IPS-18c (cell line): ENCODE measurements around the gene GRN.

Experiments used
- H3K4me3 ChIP-seq: 2 replicates; pipeline ENCODE4 v1.7.0; 2013; ENCODE audit warnings: low read depth, mild to moderate bottlenecking, low read length, moderate library complexity; ENCODE audit not compliant: insufficient read depth
- H3K9me3 ChIP-seq: one replicate; pipeline ENCODE4 v1.6.1; 2013; ENCODE audit warnings: mild to moderate bottlenecking, low read length, moderate library complexity; ENCODE audit not compliant: control insufficient read depth, insufficient read depth

The GRN gene

DNA sequence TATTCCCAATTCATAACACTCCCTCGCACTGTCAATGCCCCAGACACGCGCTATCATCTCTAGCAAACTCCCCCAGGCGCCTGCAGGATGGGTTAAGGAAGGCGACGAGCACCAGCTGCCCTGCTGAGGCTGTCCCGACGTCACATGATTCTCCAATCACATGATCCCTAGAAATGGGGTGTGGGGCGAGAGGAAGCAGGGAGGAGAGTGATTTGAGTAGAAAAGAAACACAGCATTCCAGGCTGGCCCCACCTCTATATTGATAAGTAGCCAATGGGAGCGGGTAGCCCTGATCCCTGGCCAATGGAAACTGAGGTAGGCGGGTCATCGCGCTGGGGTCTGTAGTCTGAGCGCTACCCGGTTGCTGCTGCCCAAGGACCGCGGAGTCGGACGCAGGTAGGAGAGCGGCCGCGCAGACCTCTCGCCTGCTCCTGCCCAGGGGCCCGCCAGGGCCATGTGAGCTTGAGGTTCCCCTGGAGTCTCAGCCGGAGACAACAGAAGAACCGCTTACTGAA lies at the start of gene GRN:
GRN (plus strand) TSS at position 364 of the 515 bp plus-strand sequence. CDS start 3,863 bp downstream, outside the sequence.
- H3K9me3 ChIP-seq, result no peaks in the 10 kb centered on the region
- H3K4me3 ChIP-seq, result peak within 1 kb of the TSS; percentile 88

GRCh38 chr17:44297975-44298374 lies 47.1 kb upstream of the GRN start:
- H3K9me3 ChIP-seq, result peaks cover 2% of the 10 kb centered on the region
- H3K4me3 ChIP-seq, result no peak overlapping the region

GRCh38 chr17:44304651-44305050 lies 40.5 kb upstream of the GRN start:
- H3K9me3 ChIP-seq, result no peaks in the 10 kb centered on the region
- no peak overlapping the region for H3K4me3 ChIP-seq

GRCh38 chr17:44307387-44308186 lies 37.5 kb upstream of the GRN start:
- Histone ChIP-seq H3K4me3 (peak overlapping the region; percentile 46), H3K9me3 (no peaks in the 10 kb centered on the region)

- Histone ChIP-seq H3K4me3 (peak within 1 kb of the TSS; percentile 46), H3K9me3 (no peaks in the 10 kb centered on the region)
Measured at GRCh38 chr17:44308320-44308818, 36.7 kb upstream of the GRN start, which contains the start of gene RUNDC3A. Gene RUNDC3A (plus strand): TSS chr17:44308601. CDS start chr17:44308833, 232 bp downstream.

- peak overlapping the region; percentile 46 for H3K4me3 ChIP-seq
Measured at GRCh38 chr17:44308865-44309264, 36.2 kb upstream of the GRN start.

DNA sequence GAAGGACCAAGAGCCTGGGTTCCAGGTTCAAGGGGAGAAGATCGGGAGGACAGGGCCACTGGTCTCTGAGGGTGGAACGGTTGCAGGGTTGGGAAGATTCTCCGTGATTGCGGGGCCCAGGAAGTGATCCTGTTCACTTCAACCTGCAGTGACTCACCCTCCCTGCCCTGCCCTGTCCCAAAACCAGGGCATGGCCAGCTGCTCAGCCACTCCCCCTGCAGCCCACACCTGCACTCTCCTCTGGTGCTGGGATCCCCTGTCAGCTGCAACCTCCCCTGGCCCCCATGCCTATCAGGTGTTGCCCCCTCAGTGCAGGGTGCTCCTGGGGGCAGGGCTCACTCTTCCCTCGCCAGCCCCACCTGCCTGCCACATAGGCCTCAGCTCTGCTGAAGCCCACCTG lies 35.6 kb upstream of the GRN start:
- no peak overlapping the region for H3K4me3 ChIP-seq
- no peaks in the 10 kb centered on the region for H3K9me3 ChIP-seq

More at GRCh38 chr17:44308865-44309264, 36.2 kb upstream of the GRN start:
- H3K9me3 ChIP-seq, result no peaks in the 10 kb centered on the region

DNA sequence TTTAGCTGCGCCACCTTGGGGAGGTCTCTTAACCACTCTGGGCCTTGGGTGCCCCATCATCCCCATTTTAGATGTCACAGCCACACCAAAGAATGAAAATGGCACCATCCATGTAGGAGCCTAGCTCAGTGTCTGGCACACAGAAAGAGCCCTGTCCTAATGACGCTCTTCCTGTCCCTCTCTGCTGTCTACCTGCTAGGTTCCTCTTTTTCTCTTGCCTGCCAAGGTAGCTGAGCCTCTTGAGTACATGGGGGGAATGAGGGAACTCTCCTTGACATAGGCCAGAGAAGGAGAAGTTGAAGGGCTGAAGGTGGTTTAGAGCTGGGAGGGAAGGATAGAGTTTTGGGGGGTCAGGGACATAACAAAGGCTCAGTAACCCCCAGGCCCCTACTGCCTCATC lies 34.9 kb upstream of the GRN start:
- no peaks in the 10 kb centered on the region for H3K9me3 ChIP-seq
- no peak overlapping the region for H3K4me3 ChIP-seq

DNA sequence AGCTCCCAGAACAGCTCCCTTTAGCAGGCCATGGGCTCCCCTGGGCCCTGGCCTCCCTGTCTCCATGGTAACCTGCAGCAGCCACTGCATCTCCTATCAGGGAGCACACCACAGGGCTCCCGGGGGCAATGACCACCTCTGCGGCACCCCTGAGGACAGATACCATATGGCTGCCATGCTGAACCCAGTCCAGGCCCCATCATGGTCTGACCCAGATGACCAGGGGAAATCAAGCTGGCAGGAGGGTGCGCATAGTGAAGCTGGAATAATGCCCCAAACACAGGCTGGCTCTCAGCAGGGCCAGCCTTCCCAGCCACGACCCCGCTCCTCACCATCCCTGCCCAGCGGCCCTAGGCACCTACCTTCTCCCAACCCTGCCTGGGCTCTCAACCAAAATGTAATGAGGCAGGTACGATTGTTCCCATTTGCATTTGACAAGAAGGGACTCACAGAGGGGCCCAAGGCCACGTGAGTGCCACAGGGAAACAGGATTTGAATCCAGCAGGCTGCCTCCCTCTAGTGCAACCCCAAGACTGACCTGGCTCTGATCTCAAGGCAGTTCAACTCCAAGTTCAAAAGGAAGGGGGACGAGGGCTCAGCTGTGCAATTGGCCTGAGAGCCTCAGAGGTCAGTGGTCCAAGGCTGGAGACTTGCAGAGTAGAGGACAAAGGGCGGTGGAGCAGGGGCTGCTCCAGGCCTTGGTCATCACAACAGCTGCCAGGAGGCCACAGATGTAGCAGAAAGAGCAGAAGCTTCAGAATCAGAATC lies 34.3 kb upstream of the GRN start:
- Histone ChIP-seq H3K4me3 (no peak overlapping the region), H3K9me3 (no peaks in the 10 kb centered on the region)

DNA sequence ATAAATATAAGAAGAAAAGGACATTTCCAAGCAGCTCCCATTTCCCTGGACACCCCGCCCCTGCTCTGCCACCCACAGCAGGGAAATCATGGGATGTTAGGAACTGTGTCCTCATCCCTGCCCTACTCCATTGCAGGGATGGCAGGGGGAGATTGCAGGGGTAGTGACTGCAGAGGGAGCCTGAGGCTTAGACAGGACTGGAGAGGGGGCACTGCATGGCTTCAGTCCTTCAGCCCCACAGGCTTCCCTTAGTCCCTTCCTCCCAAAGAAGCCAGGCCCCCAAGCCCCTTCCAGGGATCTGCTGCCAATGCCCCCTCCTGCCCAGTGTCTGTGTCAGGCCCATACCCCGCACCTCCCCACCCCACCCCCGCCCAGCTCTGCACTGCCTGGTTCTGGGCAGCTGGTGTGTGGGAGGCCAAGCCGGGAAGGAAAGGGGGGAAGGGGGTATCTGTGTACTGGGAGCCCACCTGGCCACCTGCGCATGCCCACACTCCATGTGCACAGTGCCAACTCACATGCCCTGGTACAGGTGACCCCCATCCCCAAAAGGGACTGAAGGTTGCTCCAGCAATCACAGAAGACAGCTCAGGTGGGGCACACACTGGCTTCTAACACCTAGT lies 33.4 kb upstream of the GRN start:
- no peaks in the 10 kb centered on the region for H3K9me3 ChIP-seq

GRCh38 chr17:44312396-44313104 lies 32.6 kb upstream of the GRN start:
- no peak overlapping the region; the same call in 1 of the 2 replicates for H3K4me3 ChIP-seq
- peaks cover 2% of the 10 kb centered on the region for H3K9me3 ChIP-seq

More for the DNA sequence above, 33.4 kb upstream of the GRN start:
- H3K4me3 ChIP-seq, result no peak overlapping the region

DNA sequence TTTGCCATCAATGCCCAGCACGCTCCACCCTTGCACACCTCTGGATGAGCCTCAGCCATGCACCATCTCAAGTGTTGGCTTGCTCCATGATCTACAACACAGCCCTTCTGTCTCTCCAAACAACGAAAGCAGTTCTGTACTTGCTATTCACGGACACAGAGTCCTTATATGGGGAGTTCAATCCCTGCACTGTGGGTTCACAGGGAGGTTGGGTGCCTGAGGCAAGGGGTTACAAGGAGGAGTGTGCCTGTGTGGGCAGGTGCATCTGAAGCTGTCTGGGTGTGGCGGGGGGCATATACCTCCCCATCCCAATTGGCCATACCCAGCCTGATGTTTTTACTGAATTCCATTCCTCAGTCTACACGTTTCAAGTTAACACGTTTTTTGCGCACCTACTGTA lies 31.1 kb upstream of the GRN start:
- H3K4me3 ChIP-seq, result no peak overlapping the region
- H3K9me3 ChIP-seq, result peaks cover 2% of the 10 kb centered on the region

GRCh38 chr17:44314524-44314868 lies 30.6 kb upstream of the GRN start:
- H3K4me3 ChIP-seq, result peak overlapping the region; percentile 56
- H3K9me3 ChIP-seq, result peaks cover 2% of the 10 kb centered on the region

GRCh38 chr17:44314869-44315661 lies 30.0 kb upstream of the GRN start:
- Histone ChIP-seq H3K4me3 (peak overlapping the region; percentile 56), H3K9me3 (peaks cover 2% of the 10 kb centered on the region)

DNA sequence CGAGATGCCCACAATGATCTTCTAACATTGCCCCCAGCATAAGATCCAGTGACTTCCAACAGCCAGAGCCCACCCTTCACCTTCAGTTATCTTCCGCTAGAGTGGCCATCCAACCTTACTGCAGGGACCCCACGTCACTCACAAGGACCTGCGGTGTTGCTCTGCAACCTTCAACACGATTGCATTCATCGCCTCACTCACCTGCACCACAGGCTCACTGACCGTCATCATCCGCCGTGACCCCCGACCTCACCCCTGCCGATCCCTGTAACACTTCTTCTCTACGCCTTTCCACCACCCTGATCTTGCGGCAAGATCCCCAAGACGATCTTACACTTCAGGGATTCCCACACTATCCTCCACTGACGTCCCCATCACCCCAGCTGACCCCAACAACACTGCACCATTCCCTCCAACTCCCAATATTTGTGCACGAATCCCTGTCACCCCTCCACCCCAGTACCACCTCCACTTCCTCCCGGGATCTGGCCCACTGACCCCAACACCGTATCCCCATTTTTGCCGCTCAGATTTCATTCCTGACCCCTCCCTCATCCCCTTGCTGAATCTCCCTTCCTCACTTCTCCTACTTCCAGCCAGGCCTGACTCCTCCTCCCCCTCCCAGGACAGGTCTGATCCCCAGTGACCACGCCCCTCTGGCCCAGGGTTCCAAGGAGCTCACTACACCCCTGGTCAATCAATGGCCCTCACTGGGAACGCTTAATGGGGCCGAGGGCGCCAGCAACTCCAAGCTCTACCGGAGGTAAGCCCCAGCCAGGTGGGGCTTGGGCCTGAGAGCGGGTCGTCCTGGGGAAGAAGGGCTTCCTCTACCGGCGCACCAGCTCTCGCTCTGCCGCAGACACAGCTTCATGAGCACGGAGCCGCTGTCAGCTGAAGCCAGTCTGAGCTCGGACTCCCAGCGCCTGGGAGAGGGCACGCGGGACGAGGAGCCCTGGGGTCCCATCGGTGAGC lies 29.1 kb upstream of the GRN start:
- H3K9me3 ChIP-seq, result peaks cover 2% of the 10 kb centered on the region
- H3K4me3 ChIP-seq, result peak overlapping the region; percentile 56
